ENCODE data around the gene NHSL2.

The NHSL2 gene

DNA sequence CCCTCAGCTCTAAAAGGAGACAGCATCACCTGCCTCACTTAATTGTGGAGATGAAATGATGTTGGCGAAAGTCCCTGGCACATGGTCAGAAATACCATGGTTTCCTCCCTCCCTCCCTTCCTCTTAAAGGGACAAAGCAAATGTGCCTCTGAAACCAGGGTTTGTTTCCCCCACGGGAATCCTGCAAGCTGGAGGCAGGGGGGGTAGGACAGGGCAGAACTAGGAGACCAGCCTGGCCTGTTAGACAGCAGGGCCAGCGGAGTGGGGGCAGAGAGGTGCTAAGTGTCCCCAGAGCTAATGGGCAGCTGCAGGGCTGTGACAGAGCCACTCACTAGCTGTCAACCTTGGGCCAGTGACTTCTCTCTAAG, 215.4 kb downstream of the NHSL2 start:
- Histone ChIP-seq H3K9ac (ENCODE audit: low read length in 5 of 5) (no peak overlapping the region), H3K9me3 (ENCODE audit: control insufficient read depth in 5 of 5, low read length in 5 of 5) (no peaks in the 10 kb centered on the region), H3K36me3 (ENCODE audit: control insufficient read depth in 5 of 5, insufficient read depth in 5 of 5, low read length in 5 of 5) (no peaks in the 10 kb centered on the region), H3K4me1 (ENCODE audit: control insufficient read depth in 5 of 5, insufficient read depth in 5 of 5, low read length in 5 of 5) (peaks cover 28 to 80% (median 71%) of the 10 kb centered on the region in 5 donors), H3K4me3 (ENCODE audit: low read depth in 1 of 5, low read length in 5 of 5) (peak overlapping the region in 1 of 5 donors; percentile 9), H3K27ac (ENCODE audit: low read depth, low read length) (peak overlapping the region; percentile 42), H3K27me3 (ENCODE audit: control insufficient read depth in 5 of 5, insufficient read depth in 4 of 5, low read length in 5 of 5) (peaks cover 0 to 43% (median 11%) of the 10 kb centered on the region in 5 donors)

DNA sequence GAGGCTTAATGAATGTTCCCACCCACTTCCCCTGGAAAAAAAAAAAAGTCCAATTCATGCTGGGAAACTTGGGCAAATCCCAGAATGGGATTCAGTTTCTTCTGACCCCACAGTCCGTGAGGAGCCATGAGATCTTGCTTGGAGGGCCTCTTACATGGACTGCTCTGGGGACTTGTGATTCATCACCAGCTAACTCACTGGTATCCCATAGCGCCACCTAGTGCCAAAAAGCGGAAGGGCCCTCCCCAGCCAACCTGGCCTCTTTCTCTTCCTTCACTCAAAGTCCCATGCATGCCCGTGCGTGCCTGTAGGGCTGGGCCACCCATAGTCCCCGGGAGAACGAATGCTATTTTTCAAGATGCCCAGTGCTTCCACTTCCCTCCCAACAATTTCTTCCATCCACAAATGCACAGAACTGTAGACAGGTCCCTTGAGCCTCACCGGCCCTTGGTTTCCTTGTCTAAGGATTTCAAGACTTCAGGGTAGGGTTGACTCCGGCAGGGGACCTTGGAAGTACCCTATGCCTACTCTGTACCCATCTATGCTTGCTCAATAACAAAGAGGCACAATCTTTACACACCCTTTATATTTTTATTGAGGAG, 216.0 kb downstream of the NHSL2 start:
- Histone ChIP-seq H3K36me3 (ENCODE audit: control insufficient read depth in 5 of 5, insufficient read depth in 5 of 5, low read length in 5 of 5) (no peaks in the 10 kb centered on the region), H3K4me3 (ENCODE audit: low read depth in 1 of 5, low read length in 5 of 5) (peak overlapping the region in 1 of 5 donors; percentile 11), H3K4me1 (ENCODE audit: control insufficient read depth in 5 of 5, insufficient read depth in 5 of 5, low read length in 5 of 5) (peaks cover 27 to 78% (median 72%) of the 10 kb centered on the region in 5 donors), H3K9ac (ENCODE audit: low read length in 5 of 5) (no peak overlapping the region), H3K9me3 (ENCODE audit: control insufficient read depth in 5 of 5, low read length in 5 of 5) (no peaks in the 10 kb centered on the region), H3K27me3 (ENCODE audit: control insufficient read depth in 5 of 5, insufficient read depth in 4 of 5, low read length in 5 of 5) (peaks cover 0 to 40% (median 11%) of the 10 kb centered on the region in 5 donors), H3K27ac (ENCODE audit: low read depth, low read length) (peak overlapping the region; percentile 46)

DNA sequence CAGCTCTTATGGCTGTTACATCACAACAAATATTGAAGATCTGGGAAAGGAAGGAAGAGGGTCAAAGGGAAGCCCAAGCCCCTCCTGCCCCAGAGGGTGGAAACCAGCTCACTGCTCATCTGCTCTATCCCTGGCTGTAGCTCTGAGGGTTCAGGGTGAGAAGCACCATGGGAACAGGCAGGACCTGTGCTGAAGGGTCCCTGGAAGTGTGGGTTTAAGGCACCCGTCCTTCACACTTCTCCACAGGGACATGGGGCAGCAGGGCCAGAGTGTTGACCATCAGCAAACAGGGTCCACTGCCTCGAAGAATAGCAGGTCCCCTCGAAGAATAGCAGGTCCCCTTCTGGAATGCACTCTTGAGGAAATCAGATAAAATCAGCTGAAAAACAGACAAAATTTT, 216.7 kb downstream of the NHSL2 start:
- H3K4me1 ChIP-seq (ENCODE audit: control insufficient read depth in 5 of 5, insufficient read depth in 5 of 5, low read length in 5 of 5): peaks cover 26 to 74% (median 71%) of the 10 kb centered on the region in 5 donors
- H3K9ac ChIP-seq (ENCODE audit: low read length in 5 of 5): no peak overlapping the region
- no peak overlapping the region for H3K4me3 ChIP-seq (ENCODE audit: low read depth in 1 of 5, low read length in 5 of 5)
- no peaks in the 10 kb centered on the region for H3K36me3 ChIP-seq (ENCODE audit: control insufficient read depth in 5 of 5, insufficient read depth in 5 of 5, low read length in 5 of 5)
- peaks cover 0 to 41% (median 16%) of the 10 kb centered on the region in 5 donors for H3K27me3 ChIP-seq (ENCODE audit: control insufficient read depth in 5 of 5, insufficient read depth in 4 of 5, low read length in 5 of 5)
- no peaks in the 10 kb centered on the region for H3K9me3 ChIP-seq (ENCODE audit: control insufficient read depth in 5 of 5, low read length in 5 of 5)
- peak overlapping the region; percentile 46 for H3K27ac ChIP-seq (ENCODE audit: low read depth, low read length)

DNA sequence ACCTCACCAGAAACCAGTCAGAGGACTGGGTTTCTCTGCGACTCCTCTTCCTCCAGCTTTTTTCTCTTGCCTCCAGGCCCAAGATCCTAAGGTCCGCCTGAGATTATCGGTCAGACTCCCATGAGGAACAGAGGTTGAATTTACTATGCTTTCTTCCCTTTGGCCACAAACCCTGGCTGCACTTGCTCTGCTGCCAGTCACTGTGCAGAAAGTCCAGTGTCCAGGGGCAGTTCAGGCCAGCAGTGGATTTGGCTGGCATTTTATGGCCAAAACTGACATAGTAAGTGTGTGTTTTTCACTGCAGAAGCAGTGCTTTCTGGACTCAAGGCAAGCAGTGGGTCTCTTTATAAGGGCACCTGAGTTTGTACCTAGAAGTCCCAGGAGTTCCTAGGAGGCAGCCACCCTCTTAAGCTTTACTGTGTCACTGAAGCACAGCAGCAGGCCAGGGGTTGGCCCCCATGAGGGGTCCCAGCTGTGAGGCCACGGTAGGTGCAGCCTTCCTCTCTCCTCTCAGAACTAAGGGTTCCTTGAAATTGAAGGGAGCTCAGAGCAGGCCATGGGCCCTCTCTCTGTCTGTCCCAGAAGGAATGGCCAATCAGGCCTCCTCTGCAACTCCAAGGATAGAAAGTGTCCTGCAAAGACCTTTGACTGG, 217.7 kb downstream of the NHSL2 start:
- no peak overlapping the region for H3K27ac ChIP-seq (ENCODE audit: low read depth, low read length)
- no peaks in the 10 kb centered on the region for H3K36me3 ChIP-seq (ENCODE audit: control insufficient read depth in 5 of 5, insufficient read depth in 5 of 5, low read length in 5 of 5)
- H3K27me3 ChIP-seq (ENCODE audit: control insufficient read depth in 5 of 5, insufficient read depth in 4 of 5, low read length in 5 of 5): peaks cover 0 to 43% (median 16%) of the 10 kb centered on the region in 5 donors
- H3K9ac ChIP-seq (ENCODE audit: low read length in 5 of 5): no peak overlapping the region
- H3K4me1 ChIP-seq (ENCODE audit: control insufficient read depth in 5 of 5, insufficient read depth in 5 of 5, low read length in 5 of 5): peaks cover 24 to 64% (median 62%) of the 10 kb centered on the region in 5 donors
- no peak overlapping the region for H3K4me3 ChIP-seq (ENCODE audit: low read depth in 1 of 5, low read length in 5 of 5)
- no peaks in the 10 kb centered on the region for H3K9me3 ChIP-seq (ENCODE audit: control insufficient read depth in 5 of 5, low read length in 5 of 5)

DNA sequence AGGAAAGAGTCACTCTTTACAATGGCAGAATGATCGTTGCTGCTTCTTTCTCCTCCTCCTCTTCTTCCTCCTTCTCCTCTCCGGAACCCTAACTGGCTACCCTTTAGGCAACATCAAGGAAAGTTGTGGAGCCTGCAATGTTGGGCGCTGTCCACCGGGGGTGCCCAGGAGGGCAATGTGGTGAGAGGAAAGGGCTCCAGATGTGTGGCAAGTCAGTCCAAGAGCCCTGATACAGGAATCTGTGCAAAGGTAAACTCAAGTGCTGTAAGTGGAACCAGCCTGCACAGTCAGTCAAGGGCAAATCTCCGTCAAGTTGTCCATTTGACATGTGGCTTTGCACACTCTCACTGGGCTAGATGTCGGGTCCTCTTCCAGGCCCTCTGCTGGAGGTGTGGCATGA, 218.2 kb downstream of the NHSL2 start:
- no peaks in the 10 kb centered on the region for H3K36me3 ChIP-seq (ENCODE audit: control insufficient read depth in 5 of 5, insufficient read depth in 5 of 5, low read length in 5 of 5)
- H3K4me3 ChIP-seq (ENCODE audit: low read depth in 1 of 5, low read length in 5 of 5): no peak overlapping the region
- H3K4me1 ChIP-seq (ENCODE audit: control insufficient read depth in 5 of 5, insufficient read depth in 5 of 5, low read length in 5 of 5): peaks cover 21 to 58% (median 56%) of the 10 kb centered on the region in 5 donors
- H3K27ac ChIP-seq (ENCODE audit: low read depth, low read length): no peak overlapping the region
- no peaks in the 10 kb centered on the region for H3K9me3 ChIP-seq (ENCODE audit: control insufficient read depth in 5 of 5, low read length in 5 of 5)
- peaks cover 0 to 43% (median 16%) of the 10 kb centered on the region in 5 donors for H3K27me3 ChIP-seq (ENCODE audit: control insufficient read depth in 5 of 5, insufficient read depth in 4 of 5, low read length in 5 of 5)
- H3K9ac ChIP-seq (ENCODE audit: low read length in 5 of 5): no peak overlapping the region

DNA sequence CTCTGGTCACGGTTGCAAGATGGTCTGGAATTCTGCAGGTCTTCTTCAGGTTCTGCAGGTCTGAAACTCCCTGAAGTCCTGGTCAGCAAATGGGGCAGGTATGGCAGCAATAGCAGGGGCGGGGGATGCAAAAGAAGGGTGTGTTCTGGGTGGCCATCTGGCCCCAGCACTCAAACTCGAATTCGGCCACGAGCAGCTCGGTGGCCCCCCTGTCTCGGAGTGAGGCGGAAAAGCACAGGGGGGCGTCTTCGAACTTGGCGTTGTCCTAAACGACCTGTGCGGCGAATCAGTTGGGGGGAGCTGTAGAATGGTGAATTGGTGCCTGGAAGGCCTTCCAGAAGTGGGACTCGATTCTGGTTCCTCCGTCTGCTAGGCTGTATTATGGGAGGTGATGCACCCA, 219.0 kb downstream of the NHSL2 start:
- Histone ChIP-seq H3K27ac (ENCODE audit: low read depth, low read length) (no peak overlapping the region), H3K4me1 (ENCODE audit: control insufficient read depth in 5 of 5, insufficient read depth in 5 of 5, low read length in 5 of 5) (peaks cover 13 to 51% (median 48%) of the 10 kb centered on the region in 5 donors), H3K9ac (ENCODE audit: low read length in 5 of 5) (no peak overlapping the region), H3K4me3 (ENCODE audit: low read depth in 1 of 5, low read length in 5 of 5) (no peak overlapping the region), H3K27me3 (ENCODE audit: control insufficient read depth in 5 of 5, insufficient read depth in 4 of 5, low read length in 5 of 5) (peaks cover 0 to 42% (median 18%) of the 10 kb centered on the region in 5 donors), H3K9me3 (ENCODE audit: control insufficient read depth in 5 of 5, low read length in 5 of 5) (no peaks in the 10 kb centered on the region), H3K36me3 (ENCODE audit: control insufficient read depth in 5 of 5, insufficient read depth in 5 of 5, low read length in 5 of 5) (peaks cover 0 to 7% (median 3%) of the 10 kb centered on the region in 5 donors)

DNA sequence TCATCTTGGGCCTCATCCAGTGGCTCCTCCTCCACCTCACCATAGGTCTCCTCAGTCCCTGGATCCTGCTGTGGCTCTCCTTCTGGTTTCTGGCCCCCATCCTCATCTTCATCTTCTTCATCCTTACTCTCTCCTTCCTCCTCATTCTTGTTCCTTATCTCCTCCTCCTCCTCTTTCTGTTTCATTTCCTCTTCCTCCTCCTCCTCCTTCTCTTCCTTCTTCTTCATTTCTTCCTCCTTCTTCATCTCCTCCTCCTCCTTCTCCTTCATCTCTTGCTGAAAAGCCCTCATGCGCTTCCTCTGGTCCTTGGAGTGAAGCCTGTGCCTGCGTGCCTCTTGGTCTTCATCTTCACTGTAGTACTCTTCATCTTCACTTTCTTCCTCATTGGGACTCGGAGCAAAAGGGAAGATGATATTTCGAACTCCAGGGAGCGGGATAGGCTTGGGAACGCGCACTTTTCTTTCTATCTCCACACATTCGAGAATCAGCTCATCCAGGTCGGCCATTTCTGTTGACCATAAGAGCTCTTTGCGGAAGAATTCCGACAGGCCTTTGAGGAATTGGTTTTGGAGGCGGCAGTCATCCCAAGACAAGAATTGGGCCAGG, 219.6 kb downstream of the NHSL2 start:
- Histone ChIP-seq H3K27me3 (ENCODE audit: control insufficient read depth in 5 of 5, insufficient read depth in 4 of 5, low read length in 5 of 5) (peaks cover 0 to 40% (median 18%) of the 10 kb centered on the region in 5 donors), H3K36me3 (ENCODE audit: control insufficient read depth in 5 of 5, insufficient read depth in 5 of 5, low read length in 5 of 5) (peaks cover 0 to 7% (median 3%) of the 10 kb centered on the region in 5 donors), H3K9me3 (ENCODE audit: control insufficient read depth in 5 of 5, low read length in 5 of 5) (no peaks in the 10 kb centered on the region), H3K9ac (ENCODE audit: low read length in 5 of 5) (no peak overlapping the region), H3K4me3 (ENCODE audit: low read depth in 1 of 5, low read length in 5 of 5) (peak overlapping the region in 3 of 5 donors; percentile 27 to 50 (median 27)), H3K4me1 (ENCODE audit: control insufficient read depth in 5 of 5, insufficient read depth in 5 of 5, low read length in 5 of 5) (peaks cover 11 to 45% (median 42%) of the 10 kb centered on the region in 5 donors), H3K27ac (ENCODE audit: low read depth, low read length) (no peak overlapping the region)

DNA sequence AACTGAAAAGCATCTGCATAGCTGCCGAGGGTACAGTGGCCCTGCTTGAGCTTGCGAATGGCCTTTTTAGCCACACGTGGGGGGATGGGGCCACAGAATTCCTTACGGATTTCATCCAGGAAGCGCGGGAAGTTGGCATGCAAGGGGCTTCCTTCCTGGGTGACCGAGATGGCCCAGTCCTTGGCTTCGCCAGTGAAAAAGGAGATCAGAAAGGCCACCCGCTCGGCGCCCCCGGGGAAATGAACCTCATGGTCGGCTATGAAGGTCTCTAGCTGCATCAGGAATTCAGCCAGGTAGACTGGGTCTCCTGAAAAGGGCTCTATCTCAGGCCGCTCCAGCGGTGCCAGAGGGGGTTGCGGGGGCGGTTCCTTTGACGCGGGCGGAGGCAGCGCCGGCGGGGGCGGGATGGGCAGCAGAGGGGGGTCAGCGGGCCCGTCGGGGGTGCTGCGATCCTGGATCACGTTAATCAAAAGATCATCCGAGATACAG, 220.2 kb downstream of the NHSL2 start:
- Histone ChIP-seq H3K9ac (ENCODE audit: low read length in 5 of 5) (no peak overlapping the region), H3K36me3 (ENCODE audit: control insufficient read depth in 5 of 5, insufficient read depth in 5 of 5, low read length in 5 of 5) (peaks cover 0 to 7% (median 3%) of the 10 kb centered on the region in 5 donors), H3K27me3 (ENCODE audit: control insufficient read depth in 5 of 5, insufficient read depth in 4 of 5, low read length in 5 of 5) (peaks cover 0 to 38% (median 18%) of the 10 kb centered on the region in 5 donors), H3K9me3 (ENCODE audit: control insufficient read depth in 5 of 5, low read length in 5 of 5) (no peaks in the 10 kb centered on the region), H3K4me3 (ENCODE audit: low read depth in 1 of 5, low read length in 5 of 5) (peak overlapping the region; percentile 8 to 67 (median 56)), H3K4me1 (ENCODE audit: control insufficient read depth in 5 of 5, insufficient read depth in 5 of 5, low read length in 5 of 5) (peaks cover 9 to 40% (median 37%) of the 10 kb centered on the region in 5 donors), H3K27ac (ENCODE audit: low read depth, low read length) (no peak overlapping the region)

DNA sequence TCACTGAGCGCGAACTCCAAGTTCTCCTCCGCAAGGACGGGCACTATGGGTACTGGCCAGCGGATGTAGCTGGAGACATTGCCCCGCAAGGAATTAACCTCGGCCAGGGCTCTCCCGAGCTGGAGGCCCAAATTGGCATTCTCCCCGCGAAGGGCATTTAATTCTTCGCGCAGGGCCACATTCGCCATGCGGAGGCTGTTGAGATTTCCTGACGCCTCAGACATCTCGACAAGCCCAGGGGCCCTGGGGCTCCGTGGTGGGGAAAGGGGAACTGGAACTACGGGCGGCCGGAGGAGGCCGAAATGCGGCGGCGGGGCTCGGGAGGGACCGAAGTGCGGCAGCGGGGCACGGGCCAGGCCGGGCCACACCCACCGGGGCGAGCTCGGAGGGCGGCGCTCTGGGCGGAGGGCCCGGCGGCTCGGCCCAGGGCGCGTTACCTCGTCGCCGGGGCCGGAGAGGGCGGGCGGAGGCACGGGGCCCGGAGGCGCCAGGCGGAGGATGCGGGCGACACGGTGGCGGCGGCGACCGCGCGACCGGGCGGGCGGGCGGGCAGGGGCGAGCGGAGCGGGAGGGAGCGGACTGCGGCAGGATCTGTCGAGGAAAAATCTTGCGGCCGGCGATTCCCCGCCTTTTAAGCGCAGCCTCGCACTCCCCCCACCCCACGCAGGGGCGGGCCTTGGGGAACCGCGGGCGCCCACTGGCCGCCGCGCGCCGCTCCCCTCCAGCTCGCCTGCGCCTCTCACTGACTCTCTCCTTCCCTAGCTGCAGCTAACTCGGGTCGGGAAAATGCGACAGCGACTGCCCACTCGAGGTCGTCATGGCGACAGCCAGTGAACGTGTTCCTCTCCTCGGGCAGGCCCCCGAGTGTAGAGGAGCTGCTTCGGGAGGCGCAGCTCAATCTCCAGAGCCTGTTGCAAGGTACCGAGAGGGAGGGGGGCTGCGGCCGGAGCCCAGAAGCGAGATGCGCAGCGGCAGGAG, 221.0 kb downstream of the NHSL2 start, which contains the start of gene RTL5:
RTL5 (minus strand) TSS at position 599 of the 978 bp plus-strand sequence.
- Histone ChIP-seq H3K4me3 (ENCODE audit: low read depth in 1 of 5, low read length in 5 of 5) (peak within 1 kb of the TSS; percentile 34 to 67 (median 56)), H3K9ac (ENCODE audit: low read length in 5 of 5) (peak within 1 kb of the TSS in 3 of 5 donors; percentile 17 to 50 (median 25)), H3K36me3 (ENCODE audit: control insufficient read depth in 5 of 5, insufficient read depth in 5 of 5, low read length in 5 of 5) (peaks cover 0 to 7% (median 3%) of the 10 kb centered on the region in 5 donors), H3K27me3 (ENCODE audit: control insufficient read depth in 5 of 5, insufficient read depth in 4 of 5, low read length in 5 of 5) (peaks cover 0 to 35% (median 18%) of the 10 kb centered on the region in 5 donors), H3K27ac (ENCODE audit: low read depth, low read length) (no peak within 1 kb of the TSS), H3K9me3 (ENCODE audit: control insufficient read depth in 5 of 5, low read length in 5 of 5) (no peaks in the 10 kb centered on the region), H3K4me1 (ENCODE audit: control insufficient read depth in 5 of 5, insufficient read depth in 5 of 5, low read length in 5 of 5) (peaks cover 5 to 33% (median 31%) of the 10 kb centered on the region in 5 donors)
